IPS-18c (cell line): Measurements from ENCODE around the gene EXOC8.

Experiments
- H3K4me3 ChIP-seq: 2 replicates; pipeline ENCODE4 v1.7.0; 2013; ENCODE audit warnings: low read depth, mild to moderate bottlenecking, low read length, moderate library complexity; ENCODE audit not compliant: insufficient read depth
- H3K9me3 ChIP-seq: one replicate; pipeline ENCODE4 v1.6.1; 2013; ENCODE audit warnings: mild to moderate bottlenecking, low read length, moderate library complexity; ENCODE audit not compliant: control insufficient read depth, insufficient read depth

EXOC8 gene

GRCh38 chr1:231337472-231338269, at the start of gene EXOC8:
TSS of gene EXOC8 (minus strand) at chr1:231337852. CDS start at chr1:231337745, 107 bp downstream.
- Histone ChIP-seq H3K9me3 (no peaks in the 10 kb centered on the region), H3K4me3 (peak within 1 kb of the TSS; percentile 90)

GRCh38 chr1:231386466-231386865, 48.8 kb upstream of the EXOC8 start:
- Histone ChIP-seq H3K9me3 (no peaks in the 10 kb centered on the region), H3K4me3 (no peak overlapping the region)

- Histone ChIP-seq H3K9me3 (no peaks in the 10 kb centered on the region), H3K4me3 (no peak overlapping the region)
Measured at GRCh38 chr1:231385416-231385748, 47.7 kb upstream of the EXOC8 start.

- no peaks in the 10 kb centered on the region for H3K9me3 ChIP-seq
- H3K4me3 ChIP-seq: no peak overlapping the region
Measured at GRCh38 chr1:231384696-231385415, 47.2 kb upstream of the EXOC8 start.

- Histone ChIP-seq H3K9me3 (no peaks in the 10 kb centered on the region), H3K4me3 (no peak overlapping the region)
Measured at GRCh38 chr1:231383159-231383860, 45.7 kb upstream of the EXOC8 start.

- no peaks in the 10 kb centered on the region for H3K9me3 ChIP-seq
- H3K4me3 ChIP-seq: no peak overlapping the region
Measured at GRCh38 chr1:231382426-231382825, 44.8 kb upstream of the EXOC8 start.

GRCh38 chr1:231381729-231382128, 44.1 kb upstream of the EXOC8 start:
- H3K4me3 ChIP-seq: no peak overlapping the region

GRCh38 chr1:231376875-231377549, 39.4 kb upstream of the EXOC8 start:
- no peaks in the 10 kb centered on the region for H3K9me3 ChIP-seq

More at GRCh38 chr1:231381729-231382128, 44.1 kb upstream of the EXOC8 start:
- no peaks in the 10 kb centered on the region for H3K9me3 ChIP-seq

GRCh38 chr1:231376101-231376500, 38.4 kb upstream of the EXOC8 start:
- peaks cover 2% of the 10 kb centered on the region for H3K9me3 ChIP-seq
- no peak overlapping the region for H3K4me3 ChIP-seq

More at GRCh38 chr1:231376875-231377549, 39.4 kb upstream of the EXOC8 start:
- H3K4me3 ChIP-seq: no peak overlapping the region

GRCh38 chr1:231374394-231374793, 36.7 kb upstream of the EXOC8 start:
- no peak overlapping the region for H3K4me3 ChIP-seq
- H3K9me3 ChIP-seq: peaks cover 2% of the 10 kb centered on the region

- H3K9me3 ChIP-seq: peaks cover 2% of the 10 kb centered on the region
- no peak overlapping the region for H3K4me3 ChIP-seq
Measured at GRCh38 chr1:231372501-231372900, 34.8 kb upstream of the EXOC8 start.

- H3K4me3 ChIP-seq: no peak overlapping the region
- H3K9me3 ChIP-seq: peaks cover 2% of the 10 kb centered on the region
Measured at GRCh38 chr1:231369282-231369681, 31.6 kb upstream of the EXOC8 start.

- Histone ChIP-seq H3K4me3 (no peak overlapping the region), H3K9me3 (no peaks in the 10 kb centered on the region)
Measured at GRCh38 chr1:231364192-231364591, 26.5 kb upstream of the EXOC8 start.

- no peaks in the 10 kb centered on the region for H3K9me3 ChIP-seq
- no peak overlapping the region for H3K4me3 ChIP-seq
Measured at GRCh38 chr1:231363624-231364023, 26.0 kb upstream of the EXOC8 start.

- H3K4me3 ChIP-seq: no peak overlapping the region
- no peaks in the 10 kb centered on the region for H3K9me3 ChIP-seq
Measured at GRCh38 chr1:231362325-231362724, 24.7 kb upstream of the EXOC8 start.

GRCh38 chr1:231359113-231359512, 21.5 kb upstream of the EXOC8 start:
- Histone ChIP-seq H3K9me3 (no peaks in the 10 kb centered on the region), H3K4me3 (no peak overlapping the region)

GRCh38 chr1:231357831-231358354, 20.2 kb upstream of the EXOC8 start:
- Histone ChIP-seq H3K9me3 (no peaks in the 10 kb centered on the region), H3K4me3 (no peak overlapping the region)
